ENCODE data around the gene STARD7.
"Not testable (repeated sequence)": the region's sequence is repeated elsewhere in the genome, so short reads cannot be mapped to it uniquely, and the experiment has no call there.

Gene STARD7

DNA sequence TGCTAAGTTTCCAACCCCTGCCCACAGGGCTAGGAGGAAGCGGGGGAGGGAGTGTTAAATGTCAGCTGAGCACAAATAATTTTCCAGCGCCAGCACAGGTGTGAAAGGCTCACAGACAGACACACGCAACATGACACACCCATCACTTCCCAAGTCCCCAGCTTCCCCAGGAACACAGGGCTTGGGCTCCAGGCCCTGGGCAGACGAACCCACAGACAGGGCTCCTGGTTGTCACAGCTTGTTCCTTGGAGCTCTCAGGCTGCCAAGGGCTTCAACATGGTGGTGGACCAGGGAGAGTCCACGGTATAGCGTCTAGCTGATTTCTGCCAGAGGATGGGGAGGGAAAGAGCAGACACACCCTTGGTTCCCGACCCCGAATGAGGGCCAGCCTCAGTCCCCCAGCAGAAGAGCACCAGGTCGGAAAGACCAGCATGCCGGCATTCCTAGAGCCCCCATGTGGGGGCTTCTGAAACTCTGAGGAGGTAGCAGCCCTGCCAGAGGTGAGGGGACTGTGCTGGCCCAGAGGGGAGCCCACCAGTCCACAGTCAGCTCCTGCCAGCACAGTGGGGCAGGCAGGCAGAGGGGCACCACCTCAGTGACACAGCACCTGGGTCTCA is 65.3 kb downstream of the STARD7 start (continued):
- TF ChIP-seq, protein P1, sequence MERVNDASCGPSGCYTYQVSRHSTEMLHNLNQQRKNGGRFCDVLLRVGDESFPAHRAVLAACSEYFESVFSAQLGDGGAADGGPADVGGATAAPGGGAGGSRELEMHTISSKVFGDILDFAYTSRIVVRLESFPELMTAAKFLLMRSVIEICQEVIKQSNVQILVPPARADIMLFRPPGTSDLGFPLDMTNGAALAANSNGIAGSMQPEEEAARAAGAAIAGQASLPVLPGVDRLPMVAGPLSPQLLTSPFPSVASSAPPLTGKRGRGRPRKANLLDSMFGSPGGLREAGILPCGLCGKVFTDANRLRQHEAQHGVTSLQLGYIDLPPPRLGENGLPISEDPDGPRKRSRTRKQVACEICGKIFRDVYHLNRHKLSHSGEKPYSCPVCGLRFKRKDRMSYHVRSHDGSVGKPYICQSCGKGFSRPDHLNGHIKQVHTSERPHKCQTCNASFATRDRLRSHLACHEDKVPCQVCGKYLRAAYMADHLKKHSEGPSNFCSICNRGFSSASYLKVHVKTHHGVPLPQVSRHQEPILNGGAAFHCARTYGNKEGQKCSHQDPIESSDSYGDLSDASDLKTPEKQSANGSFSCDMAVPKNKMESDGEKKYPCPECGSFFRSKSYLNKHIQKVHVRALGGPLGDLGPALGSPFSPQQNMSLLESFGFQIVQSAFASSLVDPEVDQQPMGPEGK (CRISPR knock-in tag; IDR thresholded peaks at IDR 0.05; ENCODE audit: borderline replicate concordance): no peak
- TF ChIP-seq ZC3H10 (CRISPR knock-in tag; IDR thresholded peaks at IDR 0.05) (no peak), TOX (CRISPR knock-in tag; IDR thresholded peaks at IDR 0.05; ENCODE audit: borderline replicate concordance) (no peak)
- TF ChIP-seq, protein P2, sequence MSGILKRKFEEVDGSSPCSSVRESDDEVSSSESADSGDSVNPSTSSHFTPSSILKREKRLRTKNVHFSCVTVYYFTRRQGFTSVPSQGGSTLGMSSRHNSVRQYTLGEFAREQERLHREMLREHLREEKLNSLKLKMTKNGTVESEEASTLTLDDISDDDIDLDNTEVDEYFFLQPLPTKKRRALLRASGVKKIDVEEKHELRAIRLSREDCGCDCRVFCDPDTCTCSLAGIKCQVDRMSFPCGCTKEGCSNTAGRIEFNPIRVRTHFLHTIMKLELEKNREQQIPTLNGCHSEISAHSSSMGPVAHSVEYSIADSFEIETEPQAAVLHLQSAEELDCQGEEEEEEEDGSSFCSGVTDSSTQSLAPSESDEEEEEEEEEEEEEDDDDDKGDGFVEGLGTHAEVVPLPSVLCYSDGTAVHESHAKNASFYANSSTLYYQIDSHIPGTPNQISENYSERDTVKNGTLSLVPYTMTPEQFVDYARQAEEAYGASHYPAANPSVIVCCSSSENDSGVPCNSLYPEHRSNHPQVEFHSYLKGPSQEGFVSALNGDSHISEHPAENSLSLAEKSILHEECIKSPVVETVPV (CRISPR knock-in tag; IDR thresholded peaks at IDR 0.05): no peak

DNA sequence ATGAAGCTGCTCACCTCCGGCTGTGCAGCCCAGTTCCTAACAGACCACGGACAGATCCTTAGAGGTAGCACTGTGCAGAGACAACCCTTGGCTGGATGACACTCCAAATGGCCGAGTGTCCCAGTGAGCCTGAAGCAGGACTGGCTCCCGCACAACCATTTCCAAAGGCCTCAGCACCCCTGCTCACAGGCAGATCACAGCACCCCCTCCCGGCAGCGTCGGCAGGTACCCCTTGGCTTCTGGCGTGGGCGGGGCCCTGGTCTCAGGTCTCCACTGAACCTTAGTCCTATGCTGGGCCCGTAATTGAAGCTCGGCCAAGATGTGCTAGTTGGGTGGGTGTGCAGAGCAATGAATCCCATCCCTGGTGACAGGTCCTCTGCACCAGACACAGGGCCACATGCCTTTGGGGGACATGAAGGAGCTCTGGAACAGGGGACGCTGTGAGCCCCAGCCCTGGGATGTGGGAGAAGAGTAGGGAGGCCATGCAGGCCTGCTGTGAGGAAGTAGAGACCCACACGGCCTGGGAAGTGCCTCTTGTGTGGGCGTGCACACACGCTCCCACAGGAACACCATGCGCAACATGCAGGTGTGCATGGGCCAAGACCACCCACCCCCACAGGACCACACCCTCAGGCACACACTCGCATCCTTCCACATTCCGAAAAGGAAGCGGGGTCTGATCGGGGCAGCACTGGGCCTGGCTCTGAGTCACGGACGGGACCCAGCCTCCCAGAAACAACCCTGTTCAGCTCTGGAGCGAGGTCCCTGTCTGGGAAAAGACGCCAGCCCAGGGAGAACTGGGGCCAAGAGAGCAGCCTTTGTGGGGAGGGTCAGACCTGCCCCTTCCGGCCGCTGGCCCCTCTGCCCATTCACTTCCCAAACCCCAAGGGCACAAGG is 66.2 kb downstream of the STARD7 start:
- ATAC-seq: no peak
- TF ChIP-seq ARNTL (CRISPR knock-in tag; IDR thresholded peaks at IDR 0.05; ENCODE audit: borderline replicate concordance, low read depth) (no peak), ZNF565 (CRISPR knock-in tag; conservative IDR thresholded peaks at IDR 0.05; ENCODE audit: low read depth) (no peak), ZC3H10 (CRISPR knock-in tag; IDR thresholded peaks at IDR 0.05) (no peak), ISL1 (CRISPR knock-in tag; IDR thresholded peaks at IDR 0.05) (no peak), ZNF8 (CRISPR knock-in tag; IDR thresholded peaks at IDR 0.05) (no peak), TCF4 (CRISPR knock-in tag; IDR thresholded peaks at IDR 0.05; ENCODE audit: borderline replicate concordance) (no peak), ZNF70 (CRISPR knock-in tag; IDR thresholded peaks at IDR 0.05) (no peak), GLIS3 (CRISPR knock-in tag; IDR thresholded peaks at IDR 0.05) (no peak), BACH2 (CRISPR knock-in tag; IDR thresholded peaks at IDR 0.05; ENCODE audit: borderline replicate concordance) (no peak), TOX (CRISPR knock-in tag; IDR thresholded peaks at IDR 0.05; ENCODE audit: borderline replicate concordance) (no peak), ZFP3 (CRISPR knock-in tag; IDR thresholded peaks at IDR 0.05) (no peak), PPARA (CRISPR knock-in tag; IDR thresholded peaks at IDR 0.05; ENCODE audit: borderline replicate concordance) (no peak), ESRRG (CRISPR knock-in tag; IDR thresholded peaks at IDR 0.05) (no peak), CSDC2 (CRISPR knock-in tag; IDR thresholded peaks at IDR 0.05) (no peak)
- TF ChIP-seq, protein P2 (CRISPR knock-in tag; IDR thresholded peaks at IDR 0.05): no peak
- TF ChIP-seq, protein P3, sequence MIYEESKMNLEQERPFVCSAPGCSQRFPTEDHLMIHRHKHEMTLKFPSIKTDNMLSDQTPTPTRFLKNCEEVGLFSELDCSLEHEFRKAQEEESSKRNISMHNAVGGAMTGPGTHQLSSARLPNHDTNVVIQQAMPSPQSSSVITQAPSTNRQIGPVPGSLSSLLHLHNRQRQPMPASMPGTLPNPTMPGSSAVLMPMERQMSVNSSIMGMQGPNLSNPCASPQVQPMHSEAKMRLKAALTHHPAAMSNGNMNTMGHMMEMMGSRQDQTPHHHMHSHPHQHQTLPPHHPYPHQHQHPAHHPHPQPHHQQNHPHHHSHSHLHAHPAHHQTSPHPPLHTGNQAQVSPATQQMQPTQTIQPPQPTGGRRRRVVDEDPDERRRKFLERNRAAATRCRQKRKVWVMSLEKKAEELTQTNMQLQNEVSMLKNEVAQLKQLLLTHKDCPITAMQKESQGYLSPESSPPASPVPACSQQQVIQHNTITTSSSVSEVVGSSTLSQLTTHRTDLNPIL (CRISPR knock-in tag; IDR thresholded peaks at IDR 0.05; ENCODE audit: low read depth): no peak
- TF ChIP-seq, protein P1 (CRISPR knock-in tag; IDR thresholded peaks at IDR 0.05; ENCODE audit: borderline replicate concordance): no peak
- TF ChIP-seq, protein P4, sequence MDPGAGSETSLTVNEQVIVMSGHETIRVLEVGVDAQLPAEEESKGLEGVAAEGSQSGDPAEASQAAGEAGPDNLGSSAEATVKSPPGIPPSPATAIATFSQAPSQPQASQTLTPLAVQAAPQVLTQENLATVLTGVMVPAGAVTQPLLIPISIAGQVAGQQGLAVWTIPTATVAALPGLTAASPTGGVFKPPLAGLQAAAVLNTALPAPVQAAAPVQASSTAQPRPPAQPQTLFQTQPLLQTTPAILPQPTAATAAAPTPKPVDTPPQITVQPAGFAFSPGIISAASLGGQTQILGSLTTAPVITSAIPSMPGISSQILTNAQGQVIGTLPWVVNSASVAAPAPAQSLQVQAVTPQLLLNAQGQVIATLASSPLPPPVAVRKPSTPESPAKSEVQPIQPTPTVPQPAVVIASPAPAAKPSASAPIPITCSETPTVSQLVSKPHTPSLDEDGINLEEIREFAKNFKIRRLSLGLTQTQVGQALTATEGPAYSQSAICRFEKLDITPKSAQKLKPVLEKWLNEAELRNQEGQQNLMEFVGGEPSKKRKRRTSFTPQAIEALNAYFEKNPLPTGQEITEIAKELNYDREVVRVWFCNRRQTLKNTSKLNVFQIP (CRISPR knock-in tag; IDR thresholded peaks at IDR 0.05; ENCODE audit: borderline replicate concordance, low read depth): no peak
- TF ChIP-seq, protein P5, sequence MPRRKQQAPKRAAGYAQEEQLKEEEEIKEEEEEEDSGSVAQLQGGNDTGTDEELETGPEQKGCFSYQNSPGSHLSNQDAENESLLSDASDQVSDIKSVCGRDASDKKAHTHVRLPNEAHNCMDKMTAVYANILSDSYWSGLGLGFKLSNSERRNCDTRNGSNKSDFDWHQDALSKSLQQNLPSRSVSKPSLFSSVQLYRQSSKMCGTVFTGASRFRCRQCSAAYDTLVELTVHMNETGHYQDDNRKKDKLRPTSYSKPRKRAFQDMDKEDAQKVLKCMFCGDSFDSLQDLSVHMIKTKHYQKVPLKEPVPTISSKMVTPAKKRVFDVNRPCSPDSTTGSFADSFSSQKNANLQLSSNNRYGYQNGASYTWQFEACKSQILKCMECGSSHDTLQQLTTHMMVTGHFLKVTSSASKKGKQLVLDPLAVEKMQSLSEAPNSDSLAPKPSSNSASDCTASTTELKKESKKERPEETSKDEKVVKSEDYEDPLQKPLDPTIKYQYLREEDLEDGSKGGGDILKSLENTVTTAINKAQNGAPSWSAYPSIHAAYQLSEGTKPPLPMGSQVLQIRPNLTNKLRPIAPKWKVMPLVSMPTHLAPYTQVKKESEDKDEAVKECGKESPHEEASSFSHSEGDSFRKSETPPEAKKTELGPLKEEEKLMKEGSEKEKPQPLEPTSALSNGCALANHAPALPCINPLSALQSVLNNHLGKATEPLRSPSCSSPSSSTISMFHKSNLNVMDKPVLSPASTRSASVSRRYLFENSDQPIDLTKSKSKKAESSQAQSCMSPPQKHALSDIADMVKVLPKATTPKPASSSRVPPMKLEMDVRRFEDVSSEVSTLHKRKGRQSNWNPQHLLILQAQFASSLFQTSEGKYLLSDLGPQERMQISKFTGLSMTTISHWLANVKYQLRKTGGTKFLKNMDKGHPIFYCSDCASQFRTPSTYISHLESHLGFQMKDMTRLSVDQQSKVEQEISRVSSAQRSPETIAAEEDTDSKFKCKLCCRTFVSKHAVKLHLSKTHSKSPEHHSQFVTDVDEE (CRISPR knock-in tag; IDR thresholded peaks at IDR 0.05): no peak

DNA sequence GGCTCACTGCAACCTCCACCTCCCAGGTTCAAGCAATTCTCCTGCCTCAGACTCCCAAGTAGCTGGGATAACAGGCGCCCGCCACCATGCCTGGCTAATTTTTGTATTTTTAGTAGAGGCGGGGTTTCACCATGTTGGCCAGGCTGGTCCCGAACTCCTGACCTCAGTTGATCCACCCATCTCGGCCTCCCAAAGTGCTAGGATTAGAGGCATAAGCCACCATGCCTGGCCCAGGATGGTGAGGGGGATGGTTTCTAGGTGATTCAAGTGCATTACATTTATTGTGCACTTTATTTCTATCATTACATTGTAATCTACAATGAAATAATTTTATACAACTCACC is 67.0 kb downstream of the STARD7 start:
- not testable (repeated sequence) for ATAC-seq
